Activated CD8-positive, alpha-beta memory T cell treated with anti-CD3 and anti-CD28 coated beads for 48 hours (primary cell): Measurements from ENCODE around the gene HBB.

Source experiments
- DNase-seq, 3 experiments: peaks; one replicate each; pipeline ENCODE4 v3.0.0-alpha.2; 2020; ENCODE audit warnings: low read depth in 2 of 3, low spot score in 2 of 3

Gene HBB

GRCh38 chr11:5228124-5228523 lies 1.3 kb upstream of the HBB start:
- no peak for DNase-seq

GRCh38 chr11:5227681-5228080 lies 810 bp upstream of the HBB start:
- DNase-seq: no peak

- DNase-seq: no peak
Measured at GRCh38 chr11:5225480-5225871, 1.4 kb downstream of the HBB start.

GRCh38 chr11:5224538-5225479 lies 2.1 kb downstream of the HBB start:
- no peak for DNase-seq

- DNase-seq: no peak
Measured at GRCh38 chr11:5223686-5224085, 3.2 kb downstream of the HBB start.

GRCh38 chr11:5223146-5223545 lies 3.7 kb downstream of the HBB start:
- DNase-seq: no peak

DNA sequence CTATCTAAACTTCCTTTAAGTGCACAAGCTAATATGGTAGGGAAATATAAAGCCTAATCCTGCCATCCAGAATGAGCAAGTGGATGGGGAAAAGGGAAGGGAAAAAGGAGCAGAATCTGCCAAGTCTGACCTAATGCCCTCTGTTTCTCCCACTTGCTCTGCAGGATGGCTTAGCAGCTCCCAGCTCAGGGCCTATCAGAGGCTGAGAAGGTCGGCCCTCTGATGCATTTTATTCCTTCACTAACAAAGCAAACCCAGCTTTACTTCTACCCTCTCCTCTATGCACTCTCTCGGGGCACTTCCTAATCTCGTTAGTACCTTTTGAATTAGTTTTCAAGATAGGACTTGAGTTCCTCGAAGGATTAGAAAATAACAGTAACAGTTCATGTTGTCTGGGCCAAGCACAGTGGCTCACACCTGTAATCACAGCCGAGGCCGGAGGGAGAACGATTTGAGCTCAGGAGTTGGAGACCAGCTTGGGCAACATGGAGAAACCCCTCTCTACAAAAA lies 16.4 kb downstream of the HBB start:
- no peak for DNase-seq

DNA sequence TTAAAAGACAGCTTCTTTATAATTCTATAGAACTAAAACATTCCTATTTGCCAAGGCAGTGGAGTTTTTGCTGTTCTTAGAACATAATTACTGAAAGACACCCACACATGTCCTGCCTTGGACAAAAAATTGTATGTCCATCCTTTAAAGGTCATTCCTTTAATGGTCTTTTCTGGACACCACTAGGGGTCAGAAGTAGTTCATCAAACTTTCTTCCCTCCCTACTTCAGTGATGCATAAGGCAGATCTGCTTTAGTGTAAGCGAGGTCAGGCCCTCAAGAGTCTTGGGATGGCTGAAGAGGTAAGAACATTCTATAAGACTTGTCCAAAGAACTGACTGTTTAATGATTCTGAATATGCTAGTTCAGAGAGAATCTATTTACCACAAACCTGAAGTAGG lies 22.1 kb downstream of the HBB start:
- DNase-seq: no peak

GRCh38 chr11:5203366-5203765 lies 23.5 kb downstream of the HBB start:
- no peak for DNase-seq

DNA sequence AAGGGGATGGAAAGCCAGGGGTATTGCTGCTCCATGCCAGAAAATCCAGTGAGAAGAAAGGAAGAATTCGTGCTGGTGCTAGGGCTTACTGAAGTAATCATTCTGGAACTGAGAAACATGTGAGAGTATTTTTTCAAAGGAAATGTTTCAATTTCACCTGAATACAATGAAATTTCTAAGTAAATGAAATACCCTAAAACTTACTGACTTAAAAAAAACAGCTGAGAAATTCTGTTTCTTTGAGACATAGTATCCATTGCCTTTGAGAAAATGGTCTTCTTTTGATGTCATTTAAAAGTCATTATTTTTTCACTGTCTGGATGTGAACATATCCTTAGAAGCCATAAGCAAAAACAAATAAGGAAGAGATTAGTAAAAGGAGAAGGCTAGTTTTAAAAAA lies 26.3 kb downstream of the HBB start, which contains the start of gene OR51V1:
Gene OR51V1 (minus strand): TSS at position 101 of the 400 bp plus-strand sequence. CDS start 0 bp downstream, at position 101.
- no peak for DNase-seq

DNA sequence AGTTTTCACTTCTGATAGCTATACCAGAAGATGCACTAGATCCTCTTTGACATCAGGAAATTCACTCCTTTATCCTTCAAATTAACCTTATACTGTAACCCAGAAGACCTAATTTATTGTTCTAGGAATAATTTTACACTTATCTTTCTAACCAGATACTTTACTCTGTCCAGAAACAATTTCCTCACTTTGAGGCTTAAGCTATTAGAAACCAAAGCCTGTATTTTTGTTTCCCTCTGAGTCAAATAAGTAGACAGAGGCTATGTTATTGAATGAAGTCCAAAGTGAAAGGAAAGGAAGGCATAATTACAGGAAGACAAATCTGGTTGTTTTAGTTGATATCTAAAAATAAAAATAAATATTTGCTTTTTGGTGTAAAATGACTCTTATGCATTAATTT lies 28.6 kb downstream of the HBB start:
- DNase-seq: no peak

- DNase-seq: no peak
Measured at GRCh38 chr11:5197536-5197935, 29.3 kb downstream of the HBB start.

- DNase-seq: no peak
Measured at GRCh38 chr11:5196731-5197130, 30.1 kb downstream of the HBB start.

DNA sequence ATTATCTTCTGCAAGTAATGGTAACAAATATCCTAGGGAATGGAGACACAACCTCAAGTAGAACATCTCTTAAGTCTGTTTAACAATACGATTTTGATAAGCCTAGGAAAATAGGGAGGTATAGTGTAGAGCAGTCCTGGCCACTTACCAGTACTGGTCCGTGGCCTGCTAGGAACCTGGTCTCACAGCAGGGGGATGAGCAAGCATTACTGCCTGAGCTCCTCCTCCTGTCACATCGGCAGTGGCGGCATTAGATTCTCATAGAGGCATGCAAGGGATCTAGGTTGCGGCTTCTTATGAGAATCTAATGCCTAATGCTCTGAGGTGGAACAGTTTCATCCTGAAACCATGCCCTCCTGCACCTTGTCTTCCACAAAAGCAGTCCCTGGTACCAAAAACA lies 30.8 kb downstream of the HBB start:
- no peak for DNase-seq

- no peak for DNase-seq
Measured at GRCh38 chr11:5192738-5193137, 34.1 kb downstream of the HBB start.

- no peak for DNase-seq
Measured at GRCh38 chr11:5188201-5188600, 38.7 kb downstream of the HBB start.

GRCh38 chr11:5178046-5178837 lies 48.6 kb downstream of the HBB start:
- DNase-seq: no peak
